ENCODE measurements around the gene TRAK1.

DNA sequence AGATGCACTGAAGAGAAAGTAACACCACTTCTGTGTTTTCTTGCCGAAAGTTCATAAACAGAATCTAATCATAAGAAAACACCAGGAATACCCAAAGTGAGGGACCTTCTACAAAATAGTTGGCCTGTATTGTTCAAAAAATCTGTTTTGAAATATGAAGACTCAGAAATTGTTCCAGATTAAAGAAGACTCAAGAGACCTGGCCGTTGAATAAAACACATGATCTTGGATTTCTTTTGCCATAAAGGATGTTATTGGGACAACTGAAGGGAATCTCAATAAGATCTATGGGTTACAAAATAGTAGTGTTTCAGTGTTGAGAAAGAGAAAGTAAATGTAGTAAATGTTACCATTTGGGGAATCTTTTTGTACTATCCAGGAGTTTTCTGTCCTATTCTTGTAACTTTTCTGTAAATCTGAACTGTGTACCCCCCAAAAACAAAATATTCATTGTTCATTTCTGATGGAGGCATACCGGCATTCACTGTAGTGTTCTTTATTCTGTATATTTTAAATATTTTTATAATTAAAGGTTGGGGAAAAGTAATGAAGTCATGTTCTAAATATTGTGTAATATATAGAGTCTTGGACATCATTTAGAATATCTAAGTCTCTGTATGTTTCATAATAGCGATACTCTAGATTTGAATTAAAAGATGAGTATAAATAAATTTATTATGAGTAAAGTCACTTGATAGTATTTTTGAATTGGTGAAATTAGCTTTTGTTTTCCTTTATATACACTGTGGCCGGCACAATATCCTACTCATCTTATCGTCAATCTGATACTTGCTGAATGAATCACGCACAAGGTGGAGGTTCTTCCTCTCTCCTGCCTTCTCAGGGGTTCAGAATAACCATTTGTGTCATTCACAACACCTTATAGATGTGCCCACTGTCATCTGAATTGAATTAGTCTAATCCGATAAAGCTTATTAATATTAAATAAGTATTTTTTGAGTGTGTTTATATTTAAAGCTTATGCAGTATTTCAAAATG lies 66.7 kb downstream of the TRAK1 start:
- TF ChIP-seq EGR1 (IDR thresholded peaks at IDR 0.05; ENCODE audit: borderline replicate concordance in 1 of 2, low read depth in 2 of 2, low read length in 2 of 2) (no peak), EZH2 (IDR thresholded peaks at IDR 0.05; ENCODE audit: borderline replicate concordance, control insufficient read depth, low read depth, low read length) (no peak), RAD21 (IDR thresholded peaks at IDR 0.05; ENCODE audit: insufficient read depth, low read depth, low read length) (no peak), LARP7 (IDR thresholded peaks at IDR 0.05) (no peak), POLR2A (IDR thresholded peaks at IDR 0.05; ENCODE audit: low read depth, low read length) (no peak), CBFB (IDR thresholded peaks at IDR 0.05; ENCODE audit: low read depth) (no peak), CHD4 (IDR thresholded peaks at IDR 0.05) (no peak), BCL11A (IDR thresholded peaks at IDR 0.05; ENCODE audit: low read depth, low read length) (no peak), NFIC (IDR thresholded peaks at IDR 0.05; ENCODE audit: low read depth, low read length) (peak; percentile 28; the same call in 1 of the 2 replicates), POLR2AphosphoS2 (IDR thresholded peaks at IDR 0.05; ENCODE audit: low read depth, low read length) (no peak)
- TF ChIP-seq, protein P1, sequence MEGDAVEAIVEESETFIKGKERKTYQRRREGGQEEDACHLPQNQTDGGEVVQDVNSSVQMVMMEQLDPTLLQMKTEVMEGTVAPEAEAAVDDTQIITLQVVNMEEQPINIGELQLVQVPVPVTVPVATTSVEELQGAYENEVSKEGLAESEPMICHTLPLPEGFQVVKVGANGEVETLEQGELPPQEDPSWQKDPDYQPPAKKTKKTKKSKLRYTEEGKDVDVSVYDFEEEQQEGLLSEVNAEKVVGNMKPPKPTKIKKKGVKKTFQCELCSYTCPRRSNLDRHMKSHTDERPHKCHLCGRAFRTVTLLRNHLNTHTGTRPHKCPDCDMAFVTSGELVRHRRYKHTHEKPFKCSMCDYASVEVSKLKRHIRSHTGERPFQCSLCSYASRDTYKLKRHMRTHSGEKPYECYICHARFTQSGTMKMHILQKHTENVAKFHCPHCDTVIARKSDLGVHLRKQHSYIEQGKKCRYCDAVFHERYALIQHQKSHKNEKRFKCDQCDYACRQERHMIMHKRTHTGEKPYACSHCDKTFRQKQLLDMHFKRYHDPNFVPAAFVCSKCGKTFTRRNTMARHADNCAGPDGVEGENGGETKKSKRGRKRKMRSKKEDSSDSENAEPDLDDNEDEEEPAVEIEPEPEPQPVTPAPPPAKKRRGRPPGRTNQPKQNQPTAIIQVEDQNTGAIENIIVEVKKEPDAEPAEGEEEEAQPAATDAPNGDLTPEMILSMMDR (IDR thresholded peaks at IDR 0.05 in 2 of 3, conservative IDR thresholded peaks at IDR 0.05 in 1 of 3; ENCODE audit: control insufficient read depth in 2 of 3, extremely low read depth in 1 of 3, insufficient read depth in 1 of 3, low read depth in 3 of 3, low read length in 3 of 3) = no peak
- TF ChIP-seq, protein P2, sequence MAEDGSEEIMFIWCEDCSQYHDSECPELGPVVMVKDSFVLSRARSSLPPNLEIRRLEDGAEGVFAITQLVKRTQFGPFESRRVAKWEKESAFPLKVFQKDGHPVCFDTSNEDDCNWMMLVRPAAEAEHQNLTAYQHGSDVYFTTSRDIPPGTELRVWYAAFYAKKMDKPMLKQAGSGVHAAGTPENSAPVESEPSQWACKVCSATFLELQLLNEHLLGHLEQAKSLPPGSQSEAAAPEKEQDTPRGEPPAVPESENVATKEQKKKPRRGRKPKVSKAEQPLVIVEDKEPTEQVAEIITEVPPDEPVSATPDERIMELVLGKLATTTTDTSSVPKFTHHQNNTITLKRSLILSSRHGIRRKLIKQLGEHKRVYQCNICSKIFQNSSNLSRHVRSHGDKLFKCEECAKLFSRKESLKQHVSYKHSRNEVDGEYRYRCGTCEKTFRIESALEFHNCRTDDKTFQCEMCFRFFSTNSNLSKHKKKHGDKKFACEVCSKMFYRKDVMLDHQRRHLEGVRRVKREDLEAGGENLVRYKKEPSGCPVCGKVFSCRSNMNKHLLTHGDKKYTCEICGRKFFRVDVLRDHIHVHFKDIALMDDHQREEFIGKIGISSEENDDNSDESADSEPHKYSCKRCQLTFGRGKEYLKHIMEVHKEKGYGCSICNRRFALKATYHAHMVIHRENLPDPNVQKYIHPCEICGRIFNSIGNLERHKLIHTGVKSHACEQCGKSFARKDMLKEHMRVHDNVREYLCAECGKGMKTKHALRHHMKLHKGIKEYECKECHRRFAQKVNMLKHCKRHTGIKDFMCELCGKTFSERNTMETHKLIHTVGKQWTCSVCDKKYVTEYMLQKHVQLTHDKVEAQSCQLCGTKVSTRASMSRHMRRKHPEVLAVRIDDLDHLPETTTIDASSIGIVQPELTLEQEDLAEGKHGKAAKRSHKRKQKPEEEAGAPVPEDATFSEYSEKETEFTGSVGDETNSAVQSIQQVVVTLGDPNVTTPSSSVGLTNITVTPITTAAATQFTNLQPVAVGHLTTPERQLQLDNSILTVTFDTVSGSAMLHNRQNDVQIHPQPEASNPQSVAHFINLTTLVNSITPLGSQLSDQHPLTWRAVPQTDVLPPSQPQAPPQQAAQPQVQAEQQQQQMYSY (CRISPR knock-in tag; IDR thresholded peaks at IDR 0.05) = no peak

Measured in GM12878 (cell line).